Gastroesophageal sphincter (tissue), 3 donors: ENCODE results near the gene IRF2BP2.

Source experiments
- POLR2A ChIP-seq, 2 donors: fragments of 450-650 bp; IDR thresholded peaks; one replicate each; pipeline ENCODE4 v1.6.1; 2017; ENCODE audit warnings: antibody characterized with exemption in 2 of 2, mild to moderate bottlenecking in 2 of 2, moderate library complexity in 1 of 2
- TF ChIP-seq, protein P1 (sequence below), 4 experiments: fragments of 200-600 bp in 2 of 4; fragments of 450-650 bp in 2 of 4; sonication (generic) in 1 of 4; IDR thresholded peaks; one replicate each; pipeline ENCODE4 v1.5.1; 2017 to 2019; ENCODE audit warnings: antibody characterized with exemption in 4 of 4, mild to moderate bottlenecking in 2 of 4, moderate library complexity in 2 of 4

- TF ChIP-seq, protein P1, sequence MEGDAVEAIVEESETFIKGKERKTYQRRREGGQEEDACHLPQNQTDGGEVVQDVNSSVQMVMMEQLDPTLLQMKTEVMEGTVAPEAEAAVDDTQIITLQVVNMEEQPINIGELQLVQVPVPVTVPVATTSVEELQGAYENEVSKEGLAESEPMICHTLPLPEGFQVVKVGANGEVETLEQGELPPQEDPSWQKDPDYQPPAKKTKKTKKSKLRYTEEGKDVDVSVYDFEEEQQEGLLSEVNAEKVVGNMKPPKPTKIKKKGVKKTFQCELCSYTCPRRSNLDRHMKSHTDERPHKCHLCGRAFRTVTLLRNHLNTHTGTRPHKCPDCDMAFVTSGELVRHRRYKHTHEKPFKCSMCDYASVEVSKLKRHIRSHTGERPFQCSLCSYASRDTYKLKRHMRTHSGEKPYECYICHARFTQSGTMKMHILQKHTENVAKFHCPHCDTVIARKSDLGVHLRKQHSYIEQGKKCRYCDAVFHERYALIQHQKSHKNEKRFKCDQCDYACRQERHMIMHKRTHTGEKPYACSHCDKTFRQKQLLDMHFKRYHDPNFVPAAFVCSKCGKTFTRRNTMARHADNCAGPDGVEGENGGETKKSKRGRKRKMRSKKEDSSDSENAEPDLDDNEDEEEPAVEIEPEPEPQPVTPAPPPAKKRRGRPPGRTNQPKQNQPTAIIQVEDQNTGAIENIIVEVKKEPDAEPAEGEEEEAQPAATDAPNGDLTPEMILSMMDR (IDR thresholded peaks at IDR 0.05): peak in 2 of 4 experiments; percentile 37 to 44
- TF ChIP-seq POLR2A (IDR thresholded peaks at IDR 0.05): peak; percentile 99
Measured at GRCh38 chr1:234610666-234611224, 767 bp upstream of the IRF2BP2 start.
